ENCODE measurements around the gene MYO10. TPM values are rescaled to one million over a fixed set of nuclear protein-coding genes. Genes with fewer than 3 reads are reported as not detected.

The MYO10 gene
- total and polyA plus RNA-seq, 2 experiments from 2014 or later, result 119 to 276 TPM

GRCh38 chr5:16668194-16668593 lies 267.9 kb downstream of the MYO10 start (continued):
- no peak for TF ChIP-seq REST (IDR thresholded peaks at IDR 0.05; ENCODE audit: unreplicated experiment)

GRCh38 chr5:16666883-16667398 lies 269.1 kb downstream of the MYO10 start:
- peaks cover 80% of the 10 kb centered on the region for H3K36me3 Mint-ChIP-seq (ENCODE audit: low read depth)

DNA sequence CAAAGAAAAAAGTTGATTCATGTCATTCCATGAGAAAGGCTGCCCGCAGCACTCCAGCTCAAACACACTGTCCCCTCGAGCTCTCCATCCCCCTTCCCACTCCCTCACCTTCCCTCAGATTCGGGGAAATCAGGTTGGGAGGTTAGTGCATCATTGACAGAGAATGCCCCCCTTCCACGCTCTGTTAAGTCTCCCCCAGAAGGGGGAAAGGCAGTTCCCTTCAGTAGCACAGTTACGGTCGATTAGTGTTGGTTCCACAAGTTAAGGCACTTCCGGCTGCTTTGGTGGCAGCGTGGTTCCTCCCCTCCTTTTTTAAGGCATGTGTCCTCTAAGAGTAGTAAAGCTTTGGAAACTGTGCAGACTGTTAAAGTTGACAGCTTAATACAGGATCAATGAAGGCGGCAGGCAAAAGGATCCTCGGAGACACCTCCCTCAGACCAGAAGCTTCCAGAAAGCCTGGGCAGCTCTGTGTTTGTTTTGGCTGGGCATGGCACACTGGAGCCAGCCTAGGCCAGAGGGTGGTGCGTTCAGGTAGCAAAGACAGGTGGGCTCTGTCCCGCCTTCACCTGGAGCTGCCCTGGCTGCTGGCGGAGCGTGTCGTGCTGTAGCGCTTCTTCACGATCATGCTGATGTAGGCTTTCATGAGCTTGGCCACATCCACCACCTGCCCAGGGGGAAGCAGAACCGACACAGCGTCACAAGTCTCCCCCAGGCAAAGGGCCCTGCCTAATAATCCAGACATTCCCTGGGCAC lies 269.8 kb downstream of the MYO10 start:
- Histone ChIP-seq H3K27ac (ENCODE audit: low read depth) (no peak overlapping the region), H3K4me1 (ENCODE audit: insufficient read depth) (no peaks in the 10 kb centered on the region), H4K20me1 (replicated peaks; ENCODE audit: insufficient read depth) (peaks cover 9% of the 10 kb centered on the region; the same call in 1 of the 2 replicates), H3K27me3 (ENCODE audit: insufficient read depth) (no peaks in the 10 kb centered on the region), H3K79me2 (replicated peaks; ENCODE audit: insufficient read depth) (no peaks in the 10 kb centered on the region), H3F3A (replicated peaks; ENCODE audit: low read depth) (peaks cover 19% of the 10 kb centered on the region), H3K4me3 (no peak overlapping the region), H3K4me2 (no peak overlapping the region), H3K36me3 (ENCODE audit: insufficient read depth) (peaks cover 57% of the 10 kb centered on the region), H2AFZ (no peak overlapping the region), H3K9me2 (ENCODE audit: insufficient read depth) (no peaks in the 10 kb centered on the region)
- peaks cover 11% of the 10 kb centered on the region for H3K27me3 Mint-ChIP-seq (ENCODE audit: insufficient read depth, low read depth, poor library complexity)
- TF ChIP-seq, protein P1, sequence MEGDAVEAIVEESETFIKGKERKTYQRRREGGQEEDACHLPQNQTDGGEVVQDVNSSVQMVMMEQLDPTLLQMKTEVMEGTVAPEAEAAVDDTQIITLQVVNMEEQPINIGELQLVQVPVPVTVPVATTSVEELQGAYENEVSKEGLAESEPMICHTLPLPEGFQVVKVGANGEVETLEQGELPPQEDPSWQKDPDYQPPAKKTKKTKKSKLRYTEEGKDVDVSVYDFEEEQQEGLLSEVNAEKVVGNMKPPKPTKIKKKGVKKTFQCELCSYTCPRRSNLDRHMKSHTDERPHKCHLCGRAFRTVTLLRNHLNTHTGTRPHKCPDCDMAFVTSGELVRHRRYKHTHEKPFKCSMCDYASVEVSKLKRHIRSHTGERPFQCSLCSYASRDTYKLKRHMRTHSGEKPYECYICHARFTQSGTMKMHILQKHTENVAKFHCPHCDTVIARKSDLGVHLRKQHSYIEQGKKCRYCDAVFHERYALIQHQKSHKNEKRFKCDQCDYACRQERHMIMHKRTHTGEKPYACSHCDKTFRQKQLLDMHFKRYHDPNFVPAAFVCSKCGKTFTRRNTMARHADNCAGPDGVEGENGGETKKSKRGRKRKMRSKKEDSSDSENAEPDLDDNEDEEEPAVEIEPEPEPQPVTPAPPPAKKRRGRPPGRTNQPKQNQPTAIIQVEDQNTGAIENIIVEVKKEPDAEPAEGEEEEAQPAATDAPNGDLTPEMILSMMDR (conservative IDR thresholded peaks at IDR 0.05; ENCODE audit: low read depth in 2 of 2), result no peak
- TF ChIP-seq ZNF114 (CRISPR knock-in tag; IDR thresholded peaks at IDR 0.05) (no peak), STAT1 (IDR thresholded peaks at IDR 0.05; ENCODE audit: unreplicated experiment) (no peak), NANOG (IDR thresholded peaks at IDR 0.05; ENCODE audit: borderline replicate concordance) (no peak)
- H3K9me3 Mint-ChIP-seq, result peaks cover 2% of the 10 kb centered on the region; the same call in 2 of the 3 replicates
- DNase-seq (ENCODE audit: low spot score) (no peak), ATAC-seq (no peak)
- H3K4me1 Mint-ChIP-seq, result no peaks in the 10 kb centered on the region
- H3K27ac Mint-ChIP-seq, result no peak overlapping the region
- no peak overlapping the region for H3K4me3 Mint-ChIP-seq
- H3K36me3 Mint-ChIP-seq (ENCODE audit: low read depth), result peaks cover 74% of the 10 kb centered on the region

More at GRCh38 chr5:16666883-16667398, 269.1 kb downstream of the MYO10 start:
- no peaks in the 10 kb centered on the region for H3K4me1 ChIP-seq (ENCODE audit: insufficient read depth)
- no peak overlapping the region for H3K4me2 ChIP-seq
- ATAC-seq (no peak), DNase-seq (ENCODE audit: low spot score) (peak; percentile 17)
- H3K4me3 ChIP-seq, result no peak overlapping the region
- peaks cover 24% of the 10 kb centered on the region for H3F3A ChIP-seq (replicated peaks; ENCODE audit: low read depth)
- H4K20me1 ChIP-seq (replicated peaks; ENCODE audit: insufficient read depth), result peaks cover 7% of the 10 kb centered on the region; the same call in 1 of the 2 replicates
- H3K27ac Mint-ChIP-seq, result no peak overlapping the region
- H3K79me2 ChIP-seq (replicated peaks; ENCODE audit: insufficient read depth), result no peaks in the 10 kb centered on the region
- no peak overlapping the region for H2AFZ ChIP-seq
- TF ChIP-seq, protein P1 (conservative IDR thresholded peaks at IDR 0.05; ENCODE audit: low read depth in 2 of 2), result peak; percentile 40 to 52
- no peak for TF ChIP-seq CREB1 (CRISPR knock-in tag; IDR thresholded peaks at IDR 0.05; ENCODE audit: low read depth)
- no peaks in the 10 kb centered on the region for H3K27me3 ChIP-seq (ENCODE audit: insufficient read depth)
- no peak overlapping the region for H3K4me3 Mint-ChIP-seq
- H3K4me1 Mint-ChIP-seq, result no peaks in the 10 kb centered on the region
- H3K27me3 Mint-ChIP-seq (ENCODE audit: insufficient read depth, low read depth, poor library complexity), result peaks cover 11% of the 10 kb centered on the region
- no peaks in the 10 kb centered on the region for H3K9me2 ChIP-seq (ENCODE audit: insufficient read depth)
- no peak overlapping the region for H3K27ac ChIP-seq (ENCODE audit: low read depth)
- H3K9me3 Mint-ChIP-seq, result peaks cover 2% of the 10 kb centered on the region; the same call in 2 of the 3 replicates
- H3K36me3 ChIP-seq (ENCODE audit: insufficient read depth), result peaks cover 63% of the 10 kb centered on the region

All from GM23338 (cell line).